Measurements from ENCODE around the gene SMARCA1.

Gene SMARCA1

DNA sequence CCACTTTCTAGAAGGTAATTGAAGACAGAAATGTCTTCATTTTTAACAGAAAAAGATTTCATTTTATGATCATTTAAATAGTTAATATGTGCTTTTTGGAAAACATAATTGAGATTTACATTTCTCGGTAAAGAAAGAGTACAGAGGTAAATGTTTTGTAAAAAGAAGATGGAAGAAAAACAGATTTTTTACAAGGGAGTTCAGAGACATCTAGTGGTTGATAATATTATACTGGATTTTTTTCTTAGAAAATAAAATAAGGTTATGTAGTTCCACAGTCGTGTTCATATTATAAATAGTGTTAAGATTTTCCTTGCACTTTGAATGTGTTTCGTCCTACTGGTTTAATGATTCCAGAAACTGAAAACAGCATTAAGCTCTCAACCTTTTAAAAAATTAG, 60.6 kb downstream of the SMARCA1 start:
- no peaks in the 10 kb centered on the region for H3K36me3 ChIP-seq (ENCODE audit: control insufficient read depth in 1 of 2, insufficient read depth in 2 of 2, low read length in 2 of 2)
- H3K9me3 ChIP-seq (ENCODE audit: control insufficient read depth in 1 of 2, low read length in 2 of 2), result no peaks in the 10 kb centered on the region
- H3K27ac ChIP-seq (ENCODE audit: low read depth, low read length), result no peak overlapping the region

DNA sequence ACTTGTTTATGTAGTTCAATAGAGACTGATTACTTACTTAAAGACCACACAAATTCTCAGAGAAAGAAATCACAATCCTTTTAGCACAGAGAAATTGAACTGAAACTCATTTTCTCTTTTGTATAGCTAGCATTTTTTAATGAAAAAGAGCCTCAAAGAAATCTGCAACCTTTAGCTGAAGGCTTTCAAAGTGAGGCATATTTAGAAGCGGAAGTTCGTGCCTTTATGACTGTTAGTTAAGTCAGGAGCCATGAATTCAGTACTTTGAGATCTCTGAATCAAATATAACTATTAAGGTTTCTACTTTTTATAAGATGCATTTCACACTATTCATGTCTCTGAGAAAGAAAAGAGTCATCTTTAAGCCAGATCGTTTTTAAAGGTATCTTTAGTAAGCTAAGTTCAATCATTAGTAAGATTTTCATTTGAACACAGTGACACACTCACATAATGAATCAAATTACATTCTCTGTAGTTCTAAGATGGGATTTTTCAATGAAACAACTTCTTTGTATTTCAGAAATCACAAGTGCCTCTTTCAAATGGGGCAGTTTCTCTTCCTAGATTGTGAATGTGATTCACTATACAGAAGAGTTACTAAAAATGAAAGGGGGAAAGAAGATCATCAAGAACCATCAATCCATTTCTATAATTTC, 61.4 kb downstream of the SMARCA1 start:
- no peaks in the 10 kb centered on the region for H3K9me3 ChIP-seq (ENCODE audit: control insufficient read depth in 1 of 2, low read length in 2 of 2)
- H3K27ac ChIP-seq (ENCODE audit: low read depth, low read length), result no peak overlapping the region
- H3K4me1 ChIP-seq (ENCODE audit: control insufficient read depth in 1 of 2, insufficient read depth in 2 of 2, low read length in 2 of 2), result peaks cover 0 to 14% of the 10 kb centered on the region in 2 donors
- H3K9ac ChIP-seq (ENCODE audit: low read depth in 1 of 2, low read length in 2 of 2), result no peak overlapping the region
- H3K27me3 ChIP-seq (ENCODE audit: control insufficient read depth in 1 of 2, insufficient read depth in 2 of 2, low read length in 2 of 2), result no peaks in the 10 kb centered on the region
- H3K36me3 ChIP-seq (ENCODE audit: control insufficient read depth in 1 of 2, insufficient read depth in 2 of 2, low read length in 2 of 2), result no peaks in the 10 kb centered on the region
- H3K4me3 ChIP-seq (ENCODE audit: low read depth in 1 of 2, low read length in 2 of 2), result no peak overlapping the region

More for the DNA sequence above, 60.6 kb downstream of the SMARCA1 start:
- H3K4me1 ChIP-seq (ENCODE audit: control insufficient read depth in 1 of 2, insufficient read depth in 2 of 2, low read length in 2 of 2), result peaks cover 0 to 10% of the 10 kb centered on the region in 2 donors
- H3K4me3 ChIP-seq (ENCODE audit: low read depth in 1 of 2, low read length in 2 of 2), result no peak overlapping the region
- H3K27me3 ChIP-seq (ENCODE audit: control insufficient read depth in 1 of 2, insufficient read depth in 2 of 2, low read length in 2 of 2), result no peaks in the 10 kb centered on the region
- H3K9ac ChIP-seq (ENCODE audit: low read depth in 1 of 2, low read length in 2 of 2), result no peak overlapping the region

DNA sequence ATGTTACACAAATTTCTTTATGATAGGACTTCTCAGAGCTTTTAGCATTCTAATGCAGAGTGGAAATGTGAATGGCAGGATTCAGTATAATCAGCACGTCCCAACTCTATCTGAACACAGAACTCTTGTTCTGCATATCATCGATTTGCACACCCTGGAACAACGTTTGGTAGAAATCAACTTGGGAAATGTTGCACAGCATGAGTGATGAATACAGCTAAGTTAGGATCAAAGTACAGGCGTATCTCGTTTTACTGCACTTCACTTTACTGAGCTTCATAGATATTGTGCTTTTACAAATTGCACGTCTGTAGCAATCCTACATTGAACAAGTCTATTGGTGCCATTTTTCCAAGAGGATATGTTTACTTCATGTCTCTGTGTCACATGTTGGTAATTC, 70.8 kb downstream of the SMARCA1 start:
- Histone ChIP-seq H3K9me3 (ENCODE audit: control insufficient read depth in 1 of 2, low read length in 2 of 2) (no peaks in the 10 kb centered on the region), H3K27ac (ENCODE audit: low read depth, low read length) (no peak overlapping the region), H3K27me3 (ENCODE audit: control insufficient read depth in 1 of 2, insufficient read depth in 2 of 2, low read length in 2 of 2) (no peaks in the 10 kb centered on the region), H3K4me1 (ENCODE audit: control insufficient read depth in 1 of 2, insufficient read depth in 2 of 2, low read length in 2 of 2) (peaks cover 0 to 2% of the 10 kb centered on the region in 2 donors), H3K36me3 (ENCODE audit: control insufficient read depth in 1 of 2, insufficient read depth in 2 of 2, low read length in 2 of 2) (no peaks in the 10 kb centered on the region), H3K9ac (ENCODE audit: low read depth in 1 of 2, low read length in 2 of 2) (no peak overlapping the region), H3K4me3 (ENCODE audit: low read depth in 1 of 2, low read length in 2 of 2) (no peak overlapping the region)

DNA sequence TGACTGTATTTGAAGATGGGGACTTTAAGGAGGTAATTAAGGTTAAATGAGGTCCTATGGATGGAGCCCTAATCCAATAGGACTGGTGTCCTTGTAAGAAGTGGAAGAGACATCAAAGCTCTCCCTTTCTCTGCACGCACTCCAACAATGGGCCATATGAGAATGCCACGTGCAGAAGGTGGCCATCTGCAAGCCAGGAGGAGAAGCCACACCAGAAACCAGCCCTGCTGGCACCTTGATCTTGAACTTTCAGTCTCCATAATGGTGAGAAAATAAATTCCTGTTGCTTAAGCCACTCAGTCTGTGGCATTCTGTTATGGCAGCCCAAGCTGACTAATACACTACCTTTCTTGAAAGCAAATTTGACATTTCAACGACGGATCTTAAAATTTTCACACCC, 73.2 kb downstream of the SMARCA1 start:
- Histone ChIP-seq H3K4me1 (ENCODE audit: control insufficient read depth in 1 of 2, insufficient read depth in 2 of 2, low read length in 2 of 2) (no peaks in the 10 kb centered on the region), H3K4me3 (ENCODE audit: low read depth in 1 of 2, low read length in 2 of 2) (no peak overlapping the region), H3K9me3 (ENCODE audit: control insufficient read depth in 1 of 2, low read length in 2 of 2) (no peaks in the 10 kb centered on the region), H3K9ac (ENCODE audit: low read depth in 1 of 2, low read length in 2 of 2) (no peak overlapping the region), H3K27ac (ENCODE audit: low read depth, low read length) (no peak overlapping the region), H3K36me3 (ENCODE audit: control insufficient read depth in 1 of 2, insufficient read depth in 2 of 2, low read length in 2 of 2) (no peaks in the 10 kb centered on the region), H3K27me3 (ENCODE audit: control insufficient read depth in 1 of 2, insufficient read depth in 2 of 2, low read length in 2 of 2) (no peaks in the 10 kb centered on the region)

DNA sequence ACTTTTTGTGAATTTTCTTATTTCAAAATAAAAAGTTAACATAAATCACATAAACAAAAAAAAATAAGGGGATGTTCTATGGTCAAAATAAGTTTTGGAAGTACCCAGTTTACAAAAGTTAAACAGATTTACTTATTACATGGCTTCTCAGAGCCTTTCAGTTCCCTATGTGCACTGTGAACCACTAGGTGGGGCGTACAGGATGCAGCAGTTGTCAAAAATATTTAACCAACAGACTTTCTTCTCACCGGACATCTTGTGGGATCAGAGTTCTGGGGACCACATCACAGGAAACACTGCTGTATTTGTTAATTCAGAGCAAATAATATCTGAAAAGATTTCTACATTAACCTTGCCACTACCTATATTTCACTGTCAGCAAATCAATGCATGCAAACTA, 74.1 kb downstream of the SMARCA1 start:
- Histone ChIP-seq H3K4me1 (ENCODE audit: control insufficient read depth in 1 of 2, insufficient read depth in 2 of 2, low read length in 2 of 2) (no peaks in the 10 kb centered on the region), H3K9me3 (ENCODE audit: control insufficient read depth in 1 of 2, low read length in 2 of 2) (no peaks in the 10 kb centered on the region), H3K9ac (ENCODE audit: low read depth in 1 of 2, low read length in 2 of 2) (no peak overlapping the region), H3K36me3 (ENCODE audit: control insufficient read depth in 1 of 2, insufficient read depth in 2 of 2, low read length in 2 of 2) (no peaks in the 10 kb centered on the region), H3K27ac (ENCODE audit: low read depth, low read length) (no peak overlapping the region), H3K27me3 (ENCODE audit: control insufficient read depth in 1 of 2, insufficient read depth in 2 of 2, low read length in 2 of 2) (no peaks in the 10 kb centered on the region), H3K4me3 (ENCODE audit: low read depth in 1 of 2, low read length in 2 of 2) (no peak overlapping the region)

DNA sequence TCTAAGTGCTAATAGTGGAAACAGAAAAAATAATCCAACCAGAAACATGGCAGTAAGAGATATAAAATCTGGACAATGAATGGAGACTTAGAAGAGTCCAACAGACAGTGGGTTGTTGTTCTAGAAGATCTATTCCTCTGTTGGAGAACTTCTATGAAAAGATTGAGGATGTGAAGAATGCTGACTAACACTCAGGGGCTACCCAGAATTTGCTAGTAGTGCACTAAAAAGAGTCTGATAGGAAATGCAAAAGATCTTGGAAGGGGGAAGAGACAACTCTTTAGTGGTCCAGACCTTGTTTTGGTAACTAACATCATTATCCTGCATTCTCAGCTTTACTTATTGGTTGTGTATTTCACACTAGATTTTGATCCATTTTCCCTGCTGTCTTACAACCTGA, 77.9 kb downstream of the SMARCA1 start:
- no peaks in the 10 kb centered on the region for H3K27me3 ChIP-seq (ENCODE audit: control insufficient read depth in 1 of 2, insufficient read depth in 2 of 2, low read length in 2 of 2)
- no peaks in the 10 kb centered on the region for H3K9me3 ChIP-seq (ENCODE audit: control insufficient read depth in 1 of 2, low read length in 2 of 2)
- H3K27ac ChIP-seq (ENCODE audit: low read depth, low read length), result no peak overlapping the region
- H3K4me3 ChIP-seq (ENCODE audit: low read depth in 1 of 2, low read length in 2 of 2), result no peak overlapping the region
- H3K36me3 ChIP-seq (ENCODE audit: control insufficient read depth in 1 of 2, insufficient read depth in 2 of 2, low read length in 2 of 2), result no peaks in the 10 kb centered on the region
- no peak overlapping the region for H3K9ac ChIP-seq (ENCODE audit: low read depth in 1 of 2, low read length in 2 of 2)
- H3K4me1 ChIP-seq (ENCODE audit: control insufficient read depth in 1 of 2, insufficient read depth in 2 of 2, low read length in 2 of 2), result no peaks in the 10 kb centered on the region

DNA sequence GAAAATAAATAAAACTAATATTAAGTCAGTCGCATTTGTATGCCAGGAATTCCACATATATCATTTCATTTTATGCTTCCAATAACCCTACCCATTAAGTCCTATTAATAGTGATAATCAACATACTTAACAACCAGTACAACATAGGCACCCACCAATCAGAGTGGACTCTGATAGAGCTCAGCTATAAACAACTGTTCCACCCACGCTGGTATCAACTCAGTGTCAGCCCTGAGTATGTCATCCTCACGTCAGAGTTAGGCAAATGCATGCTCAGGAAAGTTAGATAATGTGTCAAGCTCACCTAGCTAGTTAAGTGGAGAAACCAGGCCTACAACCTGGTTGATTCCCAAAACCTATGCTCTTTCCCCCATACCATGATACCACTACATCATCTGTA, 89.3 kb downstream of the SMARCA1 start:
- Histone ChIP-seq H3K9ac (ENCODE audit: low read depth in 1 of 2, low read length in 2 of 2) (no peak overlapping the region), H3K27ac (ENCODE audit: low read depth, low read length) (no peak overlapping the region), H3K36me3 (ENCODE audit: control insufficient read depth in 1 of 2, insufficient read depth in 2 of 2, low read length in 2 of 2) (no peaks in the 10 kb centered on the region), H3K4me3 (ENCODE audit: low read depth in 1 of 2, low read length in 2 of 2) (no peak overlapping the region), H3K4me1 (ENCODE audit: control insufficient read depth in 1 of 2, insufficient read depth in 2 of 2, low read length in 2 of 2) (no peaks in the 10 kb centered on the region), H3K9me3 (ENCODE audit: control insufficient read depth in 1 of 2, low read length in 2 of 2) (no peaks in the 10 kb centered on the region), H3K27me3 (ENCODE audit: control insufficient read depth in 1 of 2, insufficient read depth in 2 of 2, low read length in 2 of 2) (no peaks in the 10 kb centered on the region)

DNA sequence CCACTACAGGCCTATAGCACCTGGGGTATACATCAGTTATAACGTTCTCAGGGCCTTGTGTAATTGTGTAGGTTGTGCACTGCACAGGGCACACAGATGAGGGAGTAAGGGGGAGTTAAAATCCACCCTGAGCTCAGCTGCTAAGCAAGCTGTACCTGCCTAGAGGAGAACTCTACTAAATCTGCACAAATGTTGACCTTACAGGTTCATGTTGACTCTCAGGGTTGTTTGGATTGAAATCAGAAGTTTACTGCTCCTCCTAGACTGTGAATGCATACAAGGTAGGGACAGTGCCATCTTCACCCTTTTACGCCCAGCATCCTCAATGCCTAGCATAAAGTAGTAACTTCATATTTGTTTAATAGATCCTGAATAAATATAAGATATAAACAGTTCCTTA, 89.8 kb downstream of the SMARCA1 start:
- H3K4me3 ChIP-seq (ENCODE audit: low read depth in 1 of 2, low read length in 2 of 2), result no peak overlapping the region
- H3K27me3 ChIP-seq (ENCODE audit: control insufficient read depth in 1 of 2, insufficient read depth in 2 of 2, low read length in 2 of 2), result no peaks in the 10 kb centered on the region
- H3K27ac ChIP-seq (ENCODE audit: low read depth, low read length), result no peak overlapping the region
- no peak overlapping the region for H3K9ac ChIP-seq (ENCODE audit: low read depth in 1 of 2, low read length in 2 of 2)
- H3K36me3 ChIP-seq (ENCODE audit: control insufficient read depth in 1 of 2, insufficient read depth in 2 of 2, low read length in 2 of 2), result no peaks in the 10 kb centered on the region
- H3K9me3 ChIP-seq (ENCODE audit: control insufficient read depth in 1 of 2, low read length in 2 of 2), result no peaks in the 10 kb centered on the region
- H3K4me1 ChIP-seq (ENCODE audit: control insufficient read depth in 1 of 2, insufficient read depth in 2 of 2, low read length in 2 of 2), result no peaks in the 10 kb centered on the region

DNA sequence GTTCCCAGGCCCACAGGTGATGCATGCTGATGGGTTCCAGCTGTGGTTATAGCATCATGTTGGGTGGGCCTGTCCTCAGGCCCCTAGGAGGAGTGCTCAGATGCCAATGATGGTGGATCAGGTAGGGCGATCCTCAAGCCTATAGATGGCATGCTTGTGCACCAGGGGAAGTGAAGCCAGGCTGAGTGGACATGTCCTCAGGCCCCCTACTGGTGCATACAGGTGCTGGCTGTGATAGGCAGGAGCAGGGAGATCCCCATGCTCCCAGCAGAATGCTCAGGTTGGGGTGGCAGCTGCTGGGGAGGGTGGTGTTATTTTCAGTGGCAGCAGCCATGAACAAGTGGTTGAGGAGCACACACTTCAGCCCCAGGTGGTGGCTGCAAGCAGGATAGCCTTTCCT, 96.0 kb downstream of the SMARCA1 start:
- Histone ChIP-seq H3K9me3 (ENCODE audit: control insufficient read depth in 1 of 2, low read length in 2 of 2) (no peaks in the 10 kb centered on the region), H3K27me3 (ENCODE audit: control insufficient read depth in 1 of 2, insufficient read depth in 2 of 2, low read length in 2 of 2) (no peaks in the 10 kb centered on the region), H3K4me1 (ENCODE audit: control insufficient read depth in 1 of 2, insufficient read depth in 2 of 2, low read length in 2 of 2) (no peaks in the 10 kb centered on the region), H3K36me3 (ENCODE audit: control insufficient read depth in 1 of 2, insufficient read depth in 2 of 2, low read length in 2 of 2) (no peaks in the 10 kb centered on the region), H3K4me3 (ENCODE audit: low read depth in 1 of 2, low read length in 2 of 2) (no peak overlapping the region), H3K27ac (ENCODE audit: low read depth, low read length) (no peak overlapping the region), H3K9ac (ENCODE audit: low read depth in 1 of 2, low read length in 2 of 2) (no peak overlapping the region)

DNA sequence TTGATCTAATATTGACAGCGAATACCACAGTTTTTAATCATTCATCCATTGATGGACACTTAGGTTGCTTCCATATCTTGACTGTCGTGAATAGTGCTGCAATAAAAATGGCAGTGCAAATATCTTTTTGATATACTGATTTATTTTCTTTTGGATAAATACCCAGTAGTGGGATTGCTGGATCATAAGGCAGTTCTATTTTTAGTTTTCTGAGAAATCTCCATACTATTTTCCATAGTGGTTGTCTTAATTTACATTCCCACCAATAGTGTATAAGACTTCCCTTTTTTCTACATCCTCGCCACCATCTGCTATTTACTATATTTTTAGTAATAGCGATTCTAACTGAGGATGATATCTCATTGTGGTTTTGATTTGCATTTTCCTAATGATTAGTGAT, 100.1 kb downstream of the SMARCA1 start:
- no peak overlapping the region for H3K27ac ChIP-seq (ENCODE audit: low read depth, low read length)
- H3K36me3 ChIP-seq (ENCODE audit: control insufficient read depth in 1 of 2, insufficient read depth in 2 of 2, low read length in 2 of 2), result no peaks in the 10 kb centered on the region
- H3K27me3 ChIP-seq (ENCODE audit: control insufficient read depth in 1 of 2, insufficient read depth in 2 of 2, low read length in 2 of 2), result no peaks in the 10 kb centered on the region
- no peak overlapping the region for H3K4me3 ChIP-seq (ENCODE audit: low read depth in 1 of 2, low read length in 2 of 2)
- no peak overlapping the region for H3K9ac ChIP-seq (ENCODE audit: low read depth in 1 of 2, low read length in 2 of 2)
- no peaks in the 10 kb centered on the region for H3K9me3 ChIP-seq (ENCODE audit: control insufficient read depth in 1 of 2, low read length in 2 of 2)
- H3K4me1 ChIP-seq (ENCODE audit: control insufficient read depth in 1 of 2, insufficient read depth in 2 of 2, low read length in 2 of 2), result no peaks in the 10 kb centered on the region

DNA sequence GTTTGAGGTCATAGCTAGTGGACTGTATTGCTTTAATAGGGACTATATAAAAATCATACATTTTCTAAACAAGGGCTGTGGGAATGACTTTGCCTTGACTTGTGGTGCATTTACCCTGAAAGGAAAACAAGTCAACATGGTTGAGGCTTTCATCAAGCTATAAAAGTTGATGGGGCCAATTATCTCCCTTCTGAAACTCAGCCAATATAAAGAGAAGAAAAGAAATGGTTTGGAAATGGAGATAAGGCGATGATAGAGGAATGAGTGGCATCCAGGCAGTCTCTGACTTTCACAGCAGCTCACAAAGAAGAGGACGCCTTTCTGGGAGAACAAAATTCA, 118.7 kb downstream of the SMARCA1 start:
- Histone ChIP-seq H3K4me3 (ENCODE audit: low read depth in 1 of 2, low read length in 2 of 2) (no peak overlapping the region), H3K4me1 (ENCODE audit: control insufficient read depth in 1 of 2, insufficient read depth in 2 of 2, low read length in 2 of 2) (no peaks in the 10 kb centered on the region), H3K36me3 (ENCODE audit: control insufficient read depth in 1 of 2, insufficient read depth in 2 of 2, low read length in 2 of 2) (no peaks in the 10 kb centered on the region), H3K9me3 (ENCODE audit: control insufficient read depth in 1 of 2, low read length in 2 of 2) (no peaks in the 10 kb centered on the region), H3K27me3 (ENCODE audit: control insufficient read depth in 1 of 2, insufficient read depth in 2 of 2, low read length in 2 of 2) (no peaks in the 10 kb centered on the region), H3K9ac (ENCODE audit: low read depth in 1 of 2, low read length in 2 of 2) (no peak overlapping the region), H3K27ac (ENCODE audit: low read depth, low read length) (no peak overlapping the region)
